GM18502 (cell line): ENCODE data around the gene GPS1.

Experiments
- ATAC-seq: cut with Tn5 transposase; IDR thresholded peaks from one replicate; pipeline ENCODE4 v1.9.1; 2021; ENCODE audit warnings: mild to moderate bottlenecking; ENCODE audit not compliant: unreplicated experiment, poor library complexity

Gene GPS1

DNA sequence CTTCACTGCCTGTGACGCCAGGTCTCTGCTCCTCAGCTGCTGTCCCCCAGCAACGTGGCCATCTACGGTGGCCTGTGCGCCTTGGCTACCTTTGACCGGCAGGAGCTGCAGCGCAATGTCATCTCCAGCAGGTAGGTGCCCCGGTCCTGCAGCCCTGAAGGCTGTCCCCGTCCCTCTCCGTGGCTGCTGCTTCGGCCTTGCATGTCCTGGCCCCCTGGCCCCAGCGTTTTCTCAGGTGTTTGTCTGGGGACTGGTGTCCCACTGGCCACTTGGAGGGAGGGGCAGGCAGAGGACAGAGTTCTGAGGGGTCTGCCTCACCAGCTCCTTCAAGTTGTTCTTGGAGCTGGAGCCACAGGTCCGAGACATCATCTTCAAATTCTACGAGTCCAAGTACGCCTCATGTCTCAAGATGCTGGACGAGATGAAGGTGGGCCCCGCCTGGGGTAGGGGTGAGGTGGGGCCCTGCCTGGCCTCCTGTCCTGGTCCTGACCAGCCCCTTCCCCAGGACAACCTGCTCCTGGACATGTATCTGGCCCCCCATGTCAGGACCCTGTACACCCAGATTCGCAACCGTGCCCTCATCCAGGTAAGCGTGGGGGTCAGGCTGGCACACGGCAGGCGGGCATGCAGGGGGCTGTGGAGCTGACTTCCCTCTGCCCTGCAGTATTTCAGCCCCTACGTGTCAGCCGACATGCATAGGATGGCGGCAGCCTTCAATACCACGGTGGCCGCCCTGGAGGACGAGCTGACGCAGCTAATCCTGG is 4.4 kb downstream of the GPS1 start:
- ATAC-seq, result no peak

DNA sequence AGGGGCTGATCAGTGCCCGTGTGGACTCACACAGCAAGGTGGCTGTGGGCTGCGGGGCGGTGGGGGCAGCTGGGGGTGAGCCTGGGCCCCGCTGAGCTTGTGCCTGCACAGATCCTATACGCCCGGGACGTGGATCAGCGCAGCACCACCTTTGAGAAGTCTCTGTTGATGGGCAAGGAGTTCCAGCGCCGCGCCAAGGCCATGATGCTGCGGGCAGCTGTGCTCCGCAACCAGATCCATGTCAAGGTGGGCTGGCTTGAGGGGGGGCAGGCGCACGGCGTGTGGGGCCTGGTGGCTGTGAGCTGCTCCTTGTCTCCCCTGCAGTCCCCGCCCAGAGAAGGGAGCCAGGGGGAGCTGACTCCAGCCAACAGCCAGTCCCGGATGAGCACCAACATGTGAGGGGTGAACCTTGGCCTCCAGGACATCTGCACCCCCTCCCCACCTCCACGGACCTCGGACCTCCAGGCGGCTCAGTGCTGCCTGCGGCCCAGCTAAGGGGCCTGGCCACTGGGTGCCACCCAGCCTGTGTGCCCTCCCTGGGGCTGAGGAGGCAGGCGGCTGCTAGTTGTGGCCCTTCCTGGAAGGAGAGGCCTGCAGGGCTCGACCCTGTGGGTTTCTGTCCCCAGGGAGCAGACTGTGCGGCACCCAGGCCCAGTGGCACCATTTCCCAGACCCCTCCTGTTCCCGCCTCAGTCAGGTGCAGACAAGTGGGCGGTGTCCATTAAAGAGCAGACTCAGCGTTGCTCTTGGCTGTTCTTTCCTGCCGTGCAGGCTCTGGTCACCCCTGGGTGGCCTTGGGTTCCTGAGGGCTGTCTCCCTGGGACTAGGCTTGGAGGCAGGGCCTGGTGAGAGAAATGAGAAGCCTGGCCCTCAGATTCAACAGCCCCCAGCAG is 5.3 kb downstream of the GPS1 start:
- no peak for ATAC-seq

DNA sequence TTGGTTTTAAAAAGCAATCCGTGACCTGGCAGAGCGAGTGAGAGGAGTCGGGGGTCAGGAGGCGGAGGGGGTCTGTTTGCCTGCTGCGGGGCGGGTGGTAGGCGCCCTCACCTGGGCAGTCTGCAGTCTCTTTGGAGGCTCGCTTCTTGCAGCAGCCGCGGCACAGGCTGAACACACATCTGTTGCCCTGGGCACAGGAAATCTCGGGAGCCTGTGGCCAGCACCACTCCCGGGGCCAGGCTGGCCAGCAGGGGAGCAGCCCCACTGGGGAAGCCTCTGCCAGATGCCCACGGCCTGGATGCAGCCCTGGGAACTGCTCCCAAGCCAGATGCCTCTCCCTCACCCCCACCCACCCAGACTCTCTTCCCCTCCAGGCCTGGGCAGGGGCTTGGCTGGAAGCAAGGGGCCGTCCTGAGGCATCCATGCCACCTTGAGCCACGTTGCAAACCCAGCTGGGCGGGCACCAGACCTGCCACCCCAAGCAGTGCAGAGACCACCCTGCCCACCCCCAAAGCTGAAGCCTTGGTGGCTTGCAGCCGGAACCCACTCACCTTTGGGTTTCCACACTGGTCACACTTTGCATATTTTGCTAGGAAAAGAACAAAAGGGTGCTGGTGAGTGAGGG is 6.6 kb downstream of the GPS1 start:
- no peak for ATAC-seq

DNA sequence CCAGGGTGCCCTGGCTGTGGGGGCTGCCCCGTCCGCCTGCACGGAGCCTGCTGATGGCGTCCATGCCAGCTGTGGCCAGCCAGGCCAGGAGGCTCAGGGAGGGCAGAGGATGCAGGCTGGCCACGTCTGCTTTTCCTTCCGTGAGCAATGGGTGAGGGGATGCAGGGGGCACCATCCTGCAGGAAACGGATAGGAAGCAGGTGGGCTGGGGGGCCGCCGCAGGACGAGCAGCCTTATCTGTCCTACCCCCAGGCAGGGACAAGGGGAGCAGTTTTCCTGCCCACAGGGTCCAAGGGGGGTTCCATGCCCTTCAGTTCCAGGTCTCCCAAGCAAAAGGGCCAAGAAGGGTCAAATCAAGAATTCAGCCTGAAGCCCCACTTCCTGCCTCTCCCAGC is 7.2 kb downstream of the GPS1 start:
- no peak for ATAC-seq

DNA sequence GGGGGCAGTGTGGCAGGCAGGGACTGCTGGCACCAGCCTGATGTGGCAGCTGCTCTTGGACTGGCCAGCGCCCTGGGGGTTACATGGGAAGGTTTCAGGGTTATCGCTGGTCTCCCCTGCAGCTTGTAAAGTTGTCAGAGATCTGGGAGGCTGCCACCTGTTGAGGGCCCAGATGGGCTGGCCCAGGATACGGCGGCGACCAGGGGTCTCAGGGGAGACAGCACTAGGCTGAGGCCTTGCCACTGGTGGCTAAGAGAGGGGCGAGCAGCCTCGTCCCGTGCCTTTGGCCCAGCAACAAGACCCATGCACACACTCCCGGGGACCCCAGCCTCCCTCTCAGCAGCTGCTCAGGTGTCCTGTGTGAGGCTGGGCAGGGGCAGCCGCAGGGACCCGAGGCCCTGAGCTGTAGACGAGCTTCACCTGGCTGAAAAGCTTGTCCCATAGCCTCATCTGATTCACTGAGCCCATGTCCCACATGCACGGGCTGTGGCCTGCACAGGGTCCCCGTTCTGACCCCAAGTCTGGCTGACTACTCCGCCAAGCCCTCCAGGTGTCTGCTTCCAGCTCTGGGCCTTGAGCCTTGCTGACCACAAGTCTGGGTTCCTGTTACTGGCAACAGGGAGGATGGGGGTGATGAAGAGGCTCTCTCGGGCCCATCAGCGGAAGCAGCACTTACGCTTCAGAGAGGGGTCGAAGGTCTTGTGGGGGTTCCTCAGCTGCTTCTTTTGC is 7.7 kb downstream of the GPS1 start:
- no peak for ATAC-seq

DNA sequence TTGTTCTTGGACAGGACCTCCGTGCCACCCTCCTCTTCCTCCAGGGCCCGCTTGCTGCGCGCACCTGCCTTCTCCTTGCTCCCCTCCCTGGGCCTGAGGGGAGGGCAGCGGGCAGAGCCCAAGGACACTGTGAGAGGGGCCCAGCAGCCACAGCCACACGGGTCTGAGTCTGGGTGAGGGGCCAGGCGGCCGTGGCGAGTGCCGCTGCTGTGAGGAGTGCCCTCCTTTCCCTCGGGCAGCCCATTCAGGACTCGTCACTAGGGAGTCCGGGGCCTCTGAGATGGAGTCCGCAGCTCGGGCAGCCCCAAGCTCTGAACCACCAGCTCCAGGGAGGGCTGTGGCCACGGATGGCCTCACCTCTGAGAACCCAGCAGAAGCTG is 8.3 kb downstream of the GPS1 start:
- no peak for ATAC-seq

DNA sequence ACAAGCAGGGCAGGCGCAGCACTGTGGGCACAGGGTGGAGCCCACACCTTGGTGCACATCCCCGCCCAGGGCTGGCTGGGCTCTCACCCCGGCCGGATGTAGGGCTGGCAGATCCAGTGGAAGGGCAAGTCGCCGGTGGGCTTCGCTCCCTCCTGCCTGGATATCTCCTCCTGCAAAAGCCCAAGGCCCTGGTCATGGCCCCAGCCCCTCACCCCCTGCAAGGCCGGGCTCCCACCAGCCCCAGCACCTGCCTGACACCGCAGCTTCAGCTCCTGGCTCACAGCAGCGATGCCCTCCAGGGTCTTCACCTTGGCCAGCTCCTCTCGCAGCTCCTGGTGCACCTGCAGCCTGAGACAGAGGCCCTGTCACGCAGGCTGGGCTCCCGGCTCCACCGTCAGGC is 8.9 kb downstream of the GPS1 start:
- no peak for ATAC-seq

DNA sequence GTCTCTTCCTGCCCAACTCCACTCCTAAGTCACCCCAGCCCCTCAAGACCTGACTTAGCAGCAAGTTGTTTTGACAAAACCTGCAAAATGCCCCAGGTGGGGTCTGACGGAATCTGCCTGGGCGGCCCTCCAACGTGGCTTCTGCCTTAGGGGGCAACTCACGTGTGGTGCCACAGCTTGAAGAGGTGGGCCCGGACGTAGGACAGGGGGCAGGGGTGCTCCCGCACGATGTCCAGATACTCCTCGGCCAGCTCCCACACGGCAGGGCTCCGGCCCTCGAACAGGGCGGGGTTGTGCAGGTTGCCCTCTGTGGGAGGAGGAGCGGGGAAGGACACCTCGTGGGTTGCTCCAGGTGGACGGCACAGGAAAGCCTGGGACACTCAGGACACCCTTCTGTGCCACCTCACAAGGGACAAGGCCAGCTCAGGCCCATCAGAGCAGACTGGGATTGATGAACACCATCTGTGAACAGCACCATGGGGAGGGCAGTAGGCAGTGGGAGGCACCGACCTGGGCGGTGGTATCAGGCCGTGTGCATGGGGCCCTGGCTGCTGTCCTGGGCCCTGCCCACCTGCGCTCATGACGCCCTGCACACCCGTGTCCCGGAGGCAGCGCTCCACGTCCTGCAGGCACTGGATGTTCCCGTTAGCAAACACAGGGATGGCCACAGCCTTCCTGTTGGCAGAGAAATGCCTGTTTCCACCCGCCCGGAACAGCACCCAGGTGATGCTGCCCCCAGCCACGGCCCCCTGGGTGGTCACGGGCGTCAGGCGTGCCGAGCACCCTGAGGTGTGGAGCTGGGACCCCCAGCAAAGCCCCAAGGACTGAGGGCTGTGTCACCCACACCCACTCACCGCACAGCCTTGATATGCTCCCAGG is 9.6 kb downstream of the GPS1 start:
- ATAC-seq, result no peak

DNA sequence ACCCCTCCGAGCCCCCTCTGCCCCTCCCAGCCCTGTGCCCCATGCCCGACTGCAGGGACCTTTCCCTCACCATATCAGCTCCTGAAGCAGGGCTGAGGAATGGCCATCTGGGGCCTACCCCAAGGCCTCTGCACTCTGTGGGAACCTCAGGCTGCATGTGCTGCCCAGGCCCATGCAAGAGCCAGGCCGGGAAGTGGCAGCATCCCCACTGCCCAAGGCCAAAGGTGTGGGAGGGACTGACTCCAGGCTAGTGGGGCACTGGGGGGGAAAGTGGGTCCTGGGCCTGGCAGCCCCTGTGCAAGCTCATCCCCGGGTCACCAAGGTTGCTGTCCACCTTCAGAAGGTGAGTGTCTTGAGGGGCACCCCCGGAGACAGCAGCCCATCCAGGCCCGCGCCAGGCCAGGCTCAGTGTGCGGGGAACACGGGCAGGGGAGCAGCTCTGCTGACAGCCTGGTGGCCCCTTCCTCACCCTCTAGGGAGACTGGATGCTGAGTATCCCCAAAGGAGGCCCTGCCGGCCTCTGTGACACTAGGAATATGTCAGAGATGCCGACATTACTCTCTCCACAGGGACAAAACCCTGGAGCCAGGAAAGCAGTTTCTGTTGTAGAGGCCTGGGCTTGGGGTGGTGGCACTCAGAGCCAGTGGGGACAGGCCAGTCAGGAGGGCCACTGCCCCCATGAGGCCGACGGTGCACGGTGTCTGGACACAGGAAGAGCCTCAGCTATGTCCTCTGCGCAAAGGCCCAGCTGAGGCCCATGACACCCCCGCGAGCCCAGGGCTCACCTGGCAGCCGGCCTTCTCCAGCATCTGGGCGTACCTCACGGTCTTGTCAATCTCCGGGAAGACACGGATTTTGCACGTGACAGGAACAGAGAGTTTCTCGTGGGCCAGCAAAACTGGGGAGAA is 10.6 kb downstream of the GPS1 start:
- ATAC-seq, result no peak

DNA sequence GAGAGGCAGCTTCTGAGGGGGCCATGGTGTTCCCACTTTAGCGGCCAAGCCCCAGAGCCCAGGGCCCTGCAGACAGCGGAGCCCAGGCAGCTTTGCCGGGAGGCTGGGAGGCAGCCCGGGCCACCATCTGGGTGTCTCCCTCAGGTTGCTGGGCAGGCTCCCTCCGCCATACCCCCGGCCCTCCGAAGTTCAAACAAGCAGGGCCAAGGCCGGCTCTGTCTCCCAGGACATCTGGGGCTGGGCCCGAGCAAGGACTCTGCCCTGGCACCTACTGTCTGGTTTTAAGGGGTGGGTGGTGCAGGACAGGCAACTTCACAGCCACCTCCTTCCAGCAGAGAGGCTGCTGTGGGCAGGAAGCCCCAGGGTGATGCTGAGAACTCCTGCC is 11.3 kb downstream of the GPS1 start:
- no peak for ATAC-seq

DNA sequence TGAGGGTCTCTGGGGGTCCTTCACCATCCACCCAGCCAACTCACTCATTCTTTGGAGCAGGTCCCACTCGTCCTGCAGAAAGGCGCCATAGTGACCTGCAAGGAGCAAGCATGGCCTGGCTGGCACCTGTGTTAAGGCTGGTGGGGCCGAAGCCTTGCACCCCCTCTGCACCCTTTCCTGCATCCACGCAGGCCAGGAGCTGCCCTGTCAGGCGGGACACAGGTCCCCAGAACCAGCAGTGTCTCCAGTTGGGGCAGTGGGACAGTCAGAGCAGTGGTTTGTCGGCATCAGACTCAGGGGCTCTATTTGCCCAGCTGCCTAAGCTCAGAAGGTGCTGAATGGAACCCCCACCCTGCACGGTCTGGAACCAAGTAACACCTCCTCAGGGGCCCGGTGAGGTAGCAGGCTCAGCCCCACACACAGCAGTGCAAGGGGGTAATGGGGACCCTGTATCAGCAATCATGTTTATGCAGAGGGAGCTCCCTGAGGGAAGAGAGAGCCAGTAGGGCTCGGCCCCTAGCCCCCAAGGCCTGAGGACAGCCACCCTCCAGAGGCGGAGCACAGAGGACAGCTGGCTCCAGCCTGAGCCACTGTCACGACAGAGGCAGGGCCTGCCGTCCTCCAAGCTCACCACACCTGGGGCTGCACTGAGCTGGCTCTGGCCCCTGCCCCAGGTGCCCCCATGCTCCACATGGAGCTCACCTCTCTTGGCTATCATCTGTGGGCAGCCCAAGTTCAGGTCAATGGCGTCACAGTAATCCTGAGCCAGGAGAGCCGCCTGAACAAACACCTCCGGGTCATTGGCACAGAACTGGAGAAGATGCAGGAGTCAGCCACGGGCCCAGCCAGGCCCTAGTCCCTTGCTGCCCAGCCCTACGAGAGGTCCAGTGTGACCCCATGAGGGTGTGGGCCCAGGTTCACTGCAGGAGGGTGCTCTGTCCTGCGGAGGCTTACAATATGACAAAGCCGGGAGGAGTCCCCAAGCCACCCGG is 12.0 kb downstream of the GPS1 start:
- no peak for ATAC-seq

DNA sequence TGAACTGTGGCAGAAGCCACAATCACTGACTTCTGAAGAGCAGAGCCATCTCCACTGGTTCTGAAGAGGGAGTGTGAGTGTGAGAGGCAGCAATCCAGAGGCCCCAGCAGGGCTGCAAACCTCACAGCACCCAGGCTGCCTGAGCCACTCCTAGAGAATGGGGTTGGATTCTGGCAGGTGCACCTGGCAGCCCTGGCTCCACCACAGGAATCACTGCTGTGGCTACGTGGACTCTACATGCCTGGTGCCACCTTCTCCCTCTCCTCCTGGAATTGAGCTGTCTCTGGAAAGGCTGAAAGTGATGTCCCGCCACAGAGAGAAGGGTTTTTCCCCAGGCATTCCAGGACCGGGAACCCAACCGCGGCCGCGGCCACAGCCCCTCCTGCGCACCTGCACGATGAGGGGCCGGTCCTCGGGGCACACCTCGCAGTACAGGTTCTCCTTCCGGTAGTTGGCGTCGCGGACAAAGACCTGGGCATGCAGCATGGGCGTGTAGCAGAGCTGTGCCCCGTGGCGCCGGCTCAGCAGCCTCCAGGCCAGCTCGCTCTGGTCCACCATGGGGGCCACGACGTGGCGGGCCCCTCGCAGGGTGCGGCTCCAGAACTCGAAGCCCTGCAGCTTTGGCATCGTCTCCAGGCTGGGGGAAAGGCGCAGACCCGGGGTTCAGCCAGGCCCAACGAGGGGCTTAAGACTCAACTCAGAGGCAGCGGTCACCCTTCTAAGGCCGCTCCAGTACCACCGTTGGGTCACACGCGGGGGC is 12.9 kb downstream of the GPS1 start:
- ATAC-seq, result no peak

DNA sequence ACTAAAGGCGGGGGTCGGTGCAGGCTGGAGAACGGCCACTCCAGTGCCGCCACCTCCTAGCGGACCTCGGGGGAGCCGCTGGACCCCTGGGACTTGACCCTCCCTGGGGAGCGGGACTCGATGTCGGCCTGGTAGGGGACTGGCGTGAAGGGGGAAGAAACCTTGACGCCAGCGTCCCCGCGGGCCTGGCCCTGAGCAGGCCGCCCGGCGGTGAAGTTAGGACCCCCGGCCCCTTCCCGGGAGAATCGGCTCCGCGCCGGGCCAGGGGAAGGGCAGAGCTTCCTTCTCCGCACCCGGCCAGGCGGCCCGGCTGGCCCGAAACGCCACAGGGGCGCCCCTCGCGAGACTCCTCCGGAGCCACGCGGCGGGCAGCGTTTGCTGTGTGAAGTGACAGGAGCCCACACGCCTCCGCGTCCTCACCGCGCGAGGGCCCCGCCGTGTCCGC is 13.5 kb downstream of the GPS1 start:
- ATAC-seq, result peak; percentile 14

DNA sequence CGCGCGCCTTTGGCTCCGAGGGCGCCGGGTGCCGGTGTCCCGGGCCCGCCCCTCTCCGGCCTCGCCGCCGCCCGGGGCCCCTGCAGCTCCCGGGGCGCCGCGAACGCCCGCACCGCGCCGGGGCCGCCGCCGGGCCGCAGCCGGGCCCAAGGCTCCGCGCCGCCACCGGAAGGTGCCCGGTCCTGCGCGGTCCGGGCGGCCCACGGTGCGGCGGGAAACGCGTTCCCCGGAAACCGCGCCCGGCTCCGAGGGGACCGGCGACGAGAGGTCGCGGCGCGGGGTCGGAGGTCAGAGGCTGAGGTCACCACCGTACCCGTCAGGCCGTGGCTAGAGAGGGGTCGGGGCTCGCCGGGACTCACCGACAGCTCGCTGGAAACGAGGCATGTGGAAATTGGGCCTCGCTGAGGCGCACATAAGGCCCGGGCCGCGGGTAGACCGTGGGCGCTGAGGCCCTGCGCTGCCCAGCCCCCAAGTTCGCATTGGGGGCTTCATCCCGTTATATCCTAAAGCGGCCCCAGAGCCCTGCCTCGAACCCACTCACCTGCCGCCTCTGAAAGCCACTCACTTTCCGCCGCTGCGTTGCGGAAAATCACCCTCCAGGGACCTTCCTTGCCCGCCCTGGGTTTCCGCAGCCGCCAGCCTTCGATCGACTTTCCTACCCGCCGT is 14.1 kb downstream of the GPS1 start, which contains the start of gene DUS1L:
TSS of gene DUS1L (minus strand) at position 167 of the 666 bp plus-strand sequence. CDS start 745 bp downstream, outside the sequence.
- peak; percentile 74 for ATAC-seq

DNA sequence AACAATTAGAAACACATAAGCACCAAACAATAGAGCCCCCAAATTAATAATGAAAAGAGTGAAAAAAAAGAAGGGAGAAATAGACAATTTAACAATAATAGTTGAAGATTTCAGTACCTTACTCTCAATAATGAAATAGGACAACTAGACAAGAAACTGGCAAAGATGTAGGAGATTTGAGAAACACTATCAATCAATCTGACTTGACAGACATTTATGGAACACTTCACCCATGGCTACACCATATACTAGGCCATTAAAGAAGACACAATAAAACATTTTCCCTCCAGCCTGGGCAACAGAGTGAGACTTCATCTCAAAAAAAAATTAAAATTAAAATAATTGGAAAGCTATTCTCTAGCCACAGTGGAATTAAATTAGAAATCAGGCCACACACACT is 18.9 kb downstream of the GPS1 start:
- ATAC-seq, result no peak

DNA sequence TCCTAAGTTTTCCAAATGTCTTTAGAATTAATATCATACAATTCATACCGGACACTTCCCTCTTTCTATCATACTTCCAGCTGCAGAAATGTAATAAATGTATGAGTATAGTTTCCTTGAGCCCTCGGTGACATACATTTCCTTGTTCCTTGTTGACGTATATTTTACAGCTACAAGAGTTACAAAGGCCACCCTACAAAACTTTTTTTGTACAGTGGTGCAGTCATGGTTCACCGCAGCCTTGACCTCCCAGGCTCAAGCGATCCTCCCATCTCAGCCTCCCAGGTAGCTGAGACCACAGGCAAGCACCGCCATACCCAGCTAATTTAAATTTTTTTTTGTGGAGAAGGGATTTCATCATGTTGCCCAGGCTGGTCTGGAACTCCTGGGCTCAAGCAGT is 21.1 kb downstream of the GPS1 start:
- no peak for ATAC-seq
